ENCODE results near the gene ZNF431.
A peak's percentile ranks its signal among the peaks of the same experiment; 100 is the strongest.
"Not testable (repeated sequence)": the region's sequence is repeated elsewhere in the genome, so short reads cannot be mapped to it uniquely, and the experiment has no call there.

ZNF431 gene

GRCh38 chr19:21141787-21142464 is at the start of gene ZNF431:
TSS of gene ZNF431 (plus strand) at chr19:21142040. CDS start at chr19:21142184, 144 bp downstream.
- peak; percentile 95 for DNase-seq

- DNase-seq, result peak; percentile 20
Measured at GRCh38 chr19:21092109-21092508, 49.7 kb upstream of the ZNF431 start.

GRCh38 chr19:21094347-21095025 is 47.4 kb upstream of the ZNF431 start:
- no peak for DNase-seq

GRCh38 chr19:21098291-21098690 is 43.5 kb upstream of the ZNF431 start:
- no peak for DNase-seq

- DNase-seq, result no peak
Measured at GRCh38 chr19:21101521-21102242, 40.2 kb upstream of the ZNF431 start.

- DNase-seq, result no peak
Measured at GRCh38 chr19:21109116-21109515, 32.7 kb upstream of the ZNF431 start.

GRCh38 chr19:21110183-21110582 is 31.7 kb upstream of the ZNF431 start:
- no peak for DNase-seq

GRCh38 chr19:21115430-21115829 is 26.4 kb upstream of the ZNF431 start:
- DNase-seq, result no peak

GRCh38 chr19:21117041-21117907 is 24.6 kb upstream of the ZNF431 start:
- peak; percentile 20 for DNase-seq

- DNase-seq, result no peak
Measured at GRCh38 chr19:21126078-21126477, 15.8 kb upstream of the ZNF431 start.

- DNase-seq, result no peak
Measured at GRCh38 chr19:21127001-21127400, 14.8 kb upstream of the ZNF431 start.

- DNase-seq, result no peak
Measured at GRCh38 chr19:21127898-21128297, 13.9 kb upstream of the ZNF431 start.

- no peak for DNase-seq
Measured at GRCh38 chr19:21128901-21129698, 12.7 kb upstream of the ZNF431 start.

- DNase-seq, result no peak
Measured at GRCh38 chr19:21130097-21130775, 11.6 kb upstream of the ZNF431 start.

GRCh38 chr19:21133633-21134032 is 8.2 kb upstream of the ZNF431 start:
- no peak for DNase-seq

GRCh38 chr19:21134934-21135366 is 6.9 kb upstream of the ZNF431 start:
- no peak for DNase-seq

- no peak for DNase-seq
Measured at GRCh38 chr19:21135433-21135832, 6.4 kb upstream of the ZNF431 start.

GRCh38 chr19:21138130-21138529 is 3.7 kb upstream of the ZNF431 start:
- DNase-seq, result no peak

- not testable (repeated sequence) for DNase-seq
Measured at GRCh38 chr19:21141006-21141405, 834 bp upstream of the ZNF431 start.

GRCh38 chr19:21143428-21143827 is 1.6 kb downstream of the ZNF431 start:
- no peak for DNase-seq

GRCh38 chr19:21143854-21144253 is 2.0 kb downstream of the ZNF431 start:
- no peak for DNase-seq

All from fibroblast of skin of right biceps (primary cell).